HT1080 (cell line): ENCODE results near the gene CAV2. TPM values are rescaled to one million over a fixed set of nuclear protein-coding genes. Genes with fewer than 3 reads are reported as not detected.
A peak's percentile ranks its signal among the peaks of the same experiment; 100 is the strongest.

Experiments
- DNase-seq: peaks from one replicate; pipeline ENCODE4 v3.0.0-alpha.2; 2015; ENCODE audit warnings: low read depth
- total RNA-seq: library from RNA; depleted of rRNA; stranded (reverse); fragments of >200 nt; shearing (Covaris generic); gene quantifications from 2 replicates; pipeline ENCODE4 v1.2.3, GENCODE V29; 2014

The CAV2 gene
- total RNA-seq, 1 experiment from 2014 or later = 94.8 TPM

DNA sequence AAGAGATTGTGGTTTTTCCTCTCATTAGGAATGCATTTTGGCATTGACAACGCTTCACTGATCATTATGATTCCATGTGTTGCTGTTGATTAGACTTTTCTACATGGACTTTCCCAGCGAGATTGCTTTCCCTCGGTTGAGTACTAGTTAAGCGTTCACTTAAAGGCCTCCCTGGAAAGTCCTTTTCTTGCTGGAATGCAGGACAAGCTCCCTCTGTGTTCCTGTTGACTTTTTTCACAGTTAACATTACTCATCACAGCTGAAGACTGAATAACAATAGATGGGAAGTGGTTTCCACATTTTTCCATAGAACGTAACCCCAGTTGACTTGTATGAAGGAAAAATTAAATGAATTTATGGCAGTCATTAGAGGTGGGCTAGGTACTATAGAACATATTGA, 22.7 kb downstream of the CAV2 start:
- peak; percentile 92 for DNase-seq

DNA sequence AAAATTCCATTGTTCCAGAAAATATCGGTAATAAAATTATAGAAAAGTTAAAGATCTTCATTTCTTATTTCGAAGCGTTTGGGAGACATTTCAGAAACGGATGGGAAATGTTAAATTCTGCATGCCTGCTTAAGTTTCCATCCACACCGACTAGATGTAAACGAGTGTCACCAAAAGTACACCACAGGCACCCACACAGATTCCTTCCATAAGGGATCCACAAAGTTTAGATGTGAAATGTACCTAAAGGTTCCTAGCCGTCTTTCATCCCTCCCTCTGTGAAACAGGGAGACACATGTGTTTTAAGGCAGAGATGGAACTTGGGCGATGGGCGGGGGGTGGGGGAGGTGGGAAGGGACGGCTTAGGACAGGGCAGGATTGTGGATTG, 24.7 kb downstream of the CAV2 start:
- DNase-seq = no peak

DNA sequence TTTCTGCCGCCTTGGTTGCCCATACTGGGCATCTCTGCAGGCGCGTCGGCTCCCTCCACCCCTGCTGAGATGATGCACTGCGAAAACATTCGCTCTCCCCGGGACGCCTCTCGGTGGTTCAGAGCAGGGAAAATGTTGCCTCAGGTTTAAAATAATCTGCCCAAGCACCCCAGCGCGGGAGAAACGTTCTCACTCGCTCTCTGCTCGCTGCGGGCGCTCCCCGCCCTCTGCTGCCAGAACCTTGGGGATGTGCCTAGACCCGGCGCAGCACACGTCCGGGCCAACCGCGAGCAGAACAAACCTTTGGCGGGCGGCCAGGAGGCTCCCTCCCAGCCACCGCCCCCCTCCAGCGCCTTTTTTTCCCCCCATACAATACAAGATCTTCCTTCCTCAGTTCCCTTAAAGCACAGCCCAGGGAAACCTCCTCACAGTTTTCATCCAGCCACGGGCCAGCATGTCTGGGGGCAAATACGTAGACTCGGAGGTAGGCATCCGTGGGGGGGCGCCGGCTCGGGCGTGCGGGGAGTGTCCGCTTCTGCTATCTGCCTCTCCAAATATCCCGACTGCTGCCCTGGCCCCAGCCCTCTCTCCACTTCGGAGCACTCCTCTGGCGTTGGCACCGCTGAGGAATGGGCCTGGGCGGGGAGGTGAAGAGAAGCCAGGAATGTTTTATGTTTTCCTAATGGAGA, 25.2 kb downstream of the CAV2 start, which contains the start of gene CAV1:
TSS of gene CAV1 (plus strand) at position 428 of the 689 bp plus-strand sequence. CDS start at position 455, 27 bp downstream.
- peak; percentile 99 for DNase-seq

DNA sequence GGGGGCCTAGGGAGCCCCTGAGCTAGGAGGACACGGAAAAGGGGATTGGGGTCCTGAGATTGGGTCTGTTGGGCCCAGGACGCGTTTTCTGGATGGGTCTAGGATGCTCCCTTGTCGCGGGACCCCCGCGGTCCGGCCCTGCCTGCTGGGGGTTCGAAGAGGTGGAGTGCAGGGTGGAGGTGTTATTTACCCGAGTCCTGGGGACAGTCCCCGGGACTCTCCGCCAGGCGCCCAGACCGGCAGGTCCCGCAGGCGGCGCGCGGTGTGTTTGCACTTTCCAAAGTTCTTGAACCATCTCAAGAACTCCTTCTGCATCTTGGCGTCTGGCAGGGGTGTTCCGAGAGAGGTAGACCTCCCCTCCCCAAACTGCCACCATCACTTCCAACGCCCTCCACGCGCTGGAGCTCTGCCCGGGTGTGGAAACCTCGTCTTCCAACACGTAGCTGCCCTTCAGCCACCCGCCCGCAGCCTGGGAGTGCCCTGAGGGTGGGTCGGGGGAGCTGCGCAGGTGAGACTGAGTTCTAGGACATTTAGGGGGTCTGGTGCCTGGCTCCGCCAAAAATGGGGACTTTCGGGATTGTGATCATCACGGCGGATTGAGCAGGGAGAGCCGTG, 25.9 kb downstream of the CAV2 start:
- DNase-seq = peak; percentile 36

DNA sequence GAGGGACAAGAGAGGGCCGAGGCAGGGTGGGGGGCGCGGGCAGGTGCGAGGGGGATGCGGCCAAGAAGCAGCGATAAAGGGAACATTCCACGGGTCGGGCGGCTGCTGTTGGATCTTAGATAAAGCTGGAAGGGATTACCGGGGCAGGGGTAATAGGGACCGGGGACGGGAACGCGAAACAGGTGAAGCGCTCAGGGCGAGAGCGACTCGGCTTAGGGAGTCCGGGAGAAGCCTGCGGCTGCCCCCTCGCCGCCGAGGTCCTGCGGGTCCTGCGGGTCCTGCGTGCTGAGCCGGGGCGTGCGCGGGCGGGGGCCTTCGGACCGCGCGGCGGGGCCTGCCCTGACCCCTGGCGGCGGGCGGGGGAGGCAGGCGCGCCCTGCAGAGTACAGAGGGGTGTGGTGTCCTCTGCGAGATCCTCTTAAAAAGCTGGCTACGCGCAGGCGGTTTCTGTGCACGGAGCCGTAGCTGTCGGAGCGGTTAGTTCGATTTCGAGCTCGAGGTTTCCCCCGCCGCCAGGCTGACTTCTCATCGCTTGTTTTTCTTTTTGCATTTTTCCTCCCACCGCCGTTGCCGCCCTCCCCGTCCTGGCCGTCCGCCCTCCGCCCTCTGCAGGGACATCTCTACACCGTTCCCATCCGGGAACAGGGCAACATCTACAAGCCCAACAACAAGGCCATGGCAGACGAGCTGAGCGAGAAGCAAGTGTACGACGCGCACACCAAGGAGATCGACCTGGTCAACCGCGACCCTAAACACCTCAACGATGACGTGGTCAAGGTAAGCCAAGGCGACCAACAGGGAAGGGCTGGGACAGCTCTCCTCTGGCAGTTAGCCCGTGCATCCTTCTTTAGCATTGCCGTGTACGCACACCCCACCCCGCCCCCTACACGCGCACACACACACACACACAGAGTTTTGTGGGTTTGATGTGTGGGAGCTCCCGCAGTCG, 26.6 kb downstream of the CAV2 start:
- peak; percentile 83 for DNase-seq

DNA sequence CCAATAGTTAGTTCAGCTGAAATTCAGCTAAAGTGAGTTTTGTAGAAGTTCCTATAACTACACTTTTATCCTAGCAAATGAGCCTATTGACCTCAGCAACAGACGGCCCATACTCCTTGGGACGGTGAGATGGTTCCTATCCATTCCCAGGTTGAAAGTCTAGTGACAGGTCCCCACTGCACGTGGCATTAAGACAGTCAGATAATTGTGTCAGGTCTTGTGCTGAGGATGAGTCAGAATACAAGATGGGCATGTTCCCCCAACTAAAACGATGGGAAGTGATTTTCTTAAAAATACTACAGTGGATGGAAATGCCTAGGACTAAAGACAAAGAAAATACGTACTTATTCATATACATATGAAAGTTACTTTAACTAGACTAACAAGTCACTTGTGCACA, 27.4 kb downstream of the CAV2 start:
- peak; percentile 39 for DNase-seq

DNA sequence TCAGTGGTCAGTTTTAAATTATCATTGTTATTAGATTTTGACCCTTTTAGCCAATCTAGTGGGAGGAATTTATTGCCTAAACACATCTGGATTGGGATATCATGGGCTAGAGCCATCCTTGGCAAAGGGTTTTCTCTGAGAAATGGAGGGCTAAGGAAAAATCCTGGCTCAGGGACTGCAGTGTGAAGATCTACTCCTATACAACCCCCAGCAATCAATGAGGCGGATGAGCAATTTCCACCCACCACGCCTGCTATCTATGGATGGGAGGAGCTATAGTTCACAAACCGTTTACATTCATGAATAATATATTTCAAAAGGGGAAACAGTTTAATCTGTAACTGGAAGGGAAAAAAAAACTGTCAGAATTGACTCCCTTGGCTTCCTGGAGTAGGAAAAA, 28.0 kb downstream of the CAV2 start:
- peak; percentile 66 for DNase-seq

DNA sequence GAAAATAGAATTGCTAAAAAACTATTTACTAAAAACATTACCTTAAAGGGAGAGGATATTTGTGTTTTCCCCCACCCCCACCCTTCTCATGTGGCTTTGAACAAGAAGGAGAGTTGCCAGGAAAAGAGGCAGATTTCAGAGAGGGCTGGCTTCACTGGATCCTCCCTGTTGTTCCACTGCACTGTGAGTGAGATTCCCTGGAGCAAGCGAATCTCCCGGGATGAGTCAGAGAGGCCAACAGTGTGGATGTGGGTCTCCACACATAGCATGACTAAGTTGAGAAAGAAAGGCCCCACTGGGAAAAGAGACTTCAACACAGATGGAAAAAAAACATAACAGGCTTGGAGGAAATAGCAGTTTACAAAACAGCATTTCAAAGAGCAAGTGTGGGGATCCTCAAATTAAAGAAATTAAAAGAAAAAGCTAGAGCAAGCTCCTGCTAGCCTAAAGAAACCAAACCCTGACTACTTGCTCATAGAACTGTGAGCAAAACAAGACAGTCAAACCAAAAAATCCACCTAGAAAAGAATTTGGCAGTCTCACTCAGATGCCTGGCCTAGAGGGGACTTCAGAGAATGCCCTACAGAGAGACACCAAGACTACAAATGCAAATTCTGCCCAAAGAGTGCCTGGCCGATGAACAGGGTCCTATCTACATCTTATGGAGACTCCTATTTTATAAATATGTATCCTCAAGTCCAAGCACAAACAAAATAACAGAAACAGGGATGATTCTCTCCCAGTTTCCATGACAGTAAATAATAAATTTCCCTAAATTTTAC, 28.7 kb downstream of the CAV2 start:
- DNase-seq = peak; percentile 94

DNA sequence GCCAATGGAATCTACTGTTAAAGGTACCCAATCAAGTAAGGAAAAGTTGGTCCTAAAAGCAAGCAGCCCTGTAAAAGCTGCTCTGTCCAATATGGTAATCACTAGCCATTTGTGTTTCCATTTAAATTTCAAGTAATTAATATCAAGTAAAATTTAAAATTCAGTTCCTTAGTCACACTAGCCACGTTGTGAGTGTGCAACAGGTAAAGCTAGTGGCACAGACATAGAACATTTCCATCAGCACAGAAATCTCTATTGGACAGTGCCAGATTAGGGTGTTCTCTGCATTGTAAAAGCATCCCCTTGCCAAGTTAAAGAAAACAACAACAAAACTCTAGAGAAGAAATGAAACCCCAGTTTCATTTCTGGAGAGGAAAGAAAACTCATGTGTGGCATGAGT, 29.7 kb downstream of the CAV2 start:
- no peak for DNase-seq

DNA sequence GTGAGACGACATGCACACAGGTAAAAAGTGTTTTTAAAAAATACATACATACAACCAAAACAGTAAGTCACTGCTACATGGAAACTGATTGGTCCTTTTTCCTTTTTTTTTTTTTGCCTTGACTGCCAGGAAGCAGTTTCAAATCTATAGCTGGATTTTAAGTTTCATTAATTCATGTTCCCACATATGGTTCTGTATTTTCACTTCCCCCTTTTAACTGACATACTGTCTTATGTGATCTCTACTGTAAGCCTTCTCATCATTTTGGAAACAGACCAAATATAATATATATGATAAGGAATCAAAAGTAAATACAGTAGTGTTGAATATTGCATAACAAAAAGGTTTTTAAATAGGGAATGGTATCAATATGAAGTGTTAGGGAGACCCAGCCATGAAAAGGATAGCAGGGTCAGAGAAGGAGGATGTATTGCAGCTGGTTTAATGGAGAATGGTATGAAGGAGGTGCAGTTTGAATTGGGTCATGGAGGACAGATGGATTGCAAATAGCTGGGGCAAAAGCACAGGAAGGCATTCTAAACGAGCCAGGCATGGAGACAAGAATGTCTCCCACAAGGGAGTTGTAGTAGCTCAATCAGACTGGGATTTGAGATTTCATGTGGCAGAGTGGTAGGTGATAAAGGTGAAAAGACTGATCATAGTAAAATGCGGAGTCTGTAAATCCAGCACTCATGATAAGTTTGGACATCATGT, 30.7 kb downstream of the CAV2 start:
- DNase-seq = no peak

DNA sequence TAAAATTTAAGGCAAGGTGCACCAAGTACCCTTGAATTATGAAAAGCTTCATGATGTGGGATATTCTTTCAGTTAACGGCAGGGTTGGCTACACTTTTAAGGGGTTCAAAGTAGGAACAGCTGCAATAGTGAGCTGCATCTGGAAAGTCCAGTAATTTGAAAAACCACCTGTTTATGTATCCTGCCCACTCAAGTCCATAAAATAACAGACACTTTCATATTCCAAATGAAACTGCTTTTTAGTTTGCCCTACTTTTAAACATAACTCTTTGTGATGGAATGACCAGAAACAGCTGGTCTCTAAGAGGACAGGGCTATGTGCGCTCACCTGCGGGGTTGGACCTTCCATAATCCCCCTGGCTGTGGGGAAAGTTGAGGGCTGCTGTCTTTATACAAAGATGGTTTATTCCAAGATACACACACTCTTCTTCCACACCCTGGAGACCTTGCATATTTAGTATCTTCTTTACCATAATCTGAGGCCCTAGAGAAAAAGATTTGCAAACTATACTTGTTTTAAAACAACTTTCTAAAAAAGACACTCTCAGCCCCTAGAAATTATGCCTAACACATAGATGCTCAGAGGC, 32.7 kb downstream of the CAV2 start:
- no peak for DNase-seq

DNA sequence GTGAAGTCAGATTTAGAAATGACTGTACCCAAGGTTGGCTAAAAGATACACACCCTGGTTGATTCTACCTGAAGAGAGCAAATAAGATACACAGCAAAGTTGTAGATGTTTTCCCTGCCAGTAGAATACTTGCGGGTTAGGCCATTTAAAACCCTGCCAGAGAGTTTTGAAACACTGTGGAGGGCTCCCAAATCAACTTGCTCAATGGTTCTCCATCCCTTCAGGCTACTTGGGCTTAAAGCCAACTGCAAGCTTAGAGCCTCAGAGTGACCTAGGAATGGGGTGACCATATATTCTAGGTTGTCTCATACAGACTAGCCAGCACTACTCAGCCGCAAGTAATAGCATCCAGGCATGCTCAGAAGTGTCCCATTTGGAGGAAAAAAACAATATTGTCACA, 35.3 kb downstream of the CAV2 start:
- no peak for DNase-seq

DNA sequence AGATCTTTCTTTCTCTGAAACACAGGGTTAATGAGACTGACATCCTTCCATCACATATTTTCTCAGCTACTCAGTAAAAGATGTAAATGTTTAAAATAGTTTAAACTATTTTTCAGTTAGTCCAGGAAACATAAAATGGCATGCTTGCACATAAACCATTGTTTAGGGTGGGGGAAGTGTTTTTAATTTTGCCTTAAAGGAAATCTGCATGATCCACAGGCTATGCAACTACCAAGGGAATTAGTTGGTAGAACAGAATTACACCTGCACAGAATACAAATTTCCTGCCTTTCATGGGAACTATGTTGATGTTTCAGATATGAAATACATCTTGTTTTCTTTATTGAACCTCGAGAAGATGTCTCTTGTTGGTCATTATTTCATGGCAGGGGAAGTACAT, 35.9 kb downstream of the CAV2 start:
- no peak for DNase-seq

DNA sequence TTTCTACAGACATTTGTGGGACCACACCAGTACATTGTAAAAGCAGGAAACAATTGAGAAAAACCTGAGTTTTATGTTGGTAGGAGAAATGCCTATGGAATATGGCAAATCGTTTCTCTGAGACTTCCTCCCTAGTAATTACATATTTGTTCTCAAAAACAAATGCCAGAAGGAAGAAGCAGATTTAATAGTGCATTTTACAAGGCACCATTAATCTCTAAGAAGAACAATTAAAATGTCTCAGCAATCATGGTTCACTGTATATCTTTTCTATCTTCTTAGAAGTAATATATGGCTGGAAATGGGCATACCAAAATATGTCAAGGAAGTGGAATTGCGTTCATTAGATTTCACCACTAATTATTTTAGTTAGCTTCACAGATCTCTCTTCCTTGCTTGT, 38.6 kb downstream of the CAV2 start:
- no peak for DNase-seq

DNA sequence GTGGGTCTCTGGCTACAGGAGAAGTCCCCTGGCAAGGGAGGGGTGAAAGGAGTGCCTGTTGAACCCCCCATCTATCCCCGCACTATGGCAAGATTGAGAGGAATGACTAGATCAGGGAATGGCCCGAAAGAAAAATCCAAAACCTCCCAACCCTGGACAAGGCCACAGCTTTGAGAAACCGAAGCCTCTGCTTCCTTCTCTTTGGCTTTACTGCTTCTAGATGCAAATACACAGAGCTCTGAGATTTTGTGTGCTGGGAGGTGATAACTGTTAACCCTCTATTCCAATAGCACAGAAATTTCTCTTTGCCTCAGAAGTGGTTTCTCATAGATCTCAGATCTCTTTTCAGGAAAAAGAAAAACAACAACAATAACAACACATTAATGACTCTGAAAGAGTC, 40.3 kb downstream of the CAV2 start:
- DNase-seq = no peak

DNA sequence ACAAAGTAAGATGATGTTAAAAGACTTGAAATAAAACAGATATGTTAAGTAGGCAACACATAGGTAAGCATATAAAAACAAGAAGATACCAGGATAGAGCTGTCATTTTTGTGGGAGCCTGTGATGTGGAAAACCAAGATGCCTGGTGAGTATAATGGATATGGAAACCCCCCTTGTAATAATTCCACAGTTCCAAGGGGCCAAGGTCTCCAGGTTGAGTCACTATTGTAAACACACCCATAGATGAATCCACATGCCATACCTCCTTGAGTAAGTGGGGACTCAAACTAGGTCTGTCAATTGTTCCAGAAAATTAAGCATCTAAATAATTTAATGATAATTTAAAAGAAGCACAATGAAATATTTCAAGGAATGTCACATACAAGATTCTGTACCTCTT, 41.2 kb downstream of the CAV2 start:
- DNase-seq = no peak

DNA sequence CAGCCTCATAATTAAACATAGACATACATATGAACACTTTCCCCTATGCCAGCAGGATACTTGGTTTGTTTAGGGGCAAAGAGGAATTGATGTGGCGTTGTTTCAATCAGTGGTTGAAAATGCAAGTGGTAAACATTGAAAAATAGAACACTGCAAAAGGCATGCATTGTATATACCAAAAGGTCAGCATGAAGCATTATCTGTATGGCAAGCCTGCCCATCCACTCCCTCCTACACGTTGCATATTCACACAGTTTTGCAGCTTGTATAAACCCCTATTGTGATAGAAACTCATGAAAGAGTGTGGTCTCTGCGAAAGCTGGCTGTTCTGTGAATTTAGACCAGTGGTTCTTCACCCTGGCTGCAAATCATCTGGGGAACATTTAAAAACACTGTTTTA, 42.4 kb downstream of the CAV2 start:
- DNase-seq = no peak

DNA sequence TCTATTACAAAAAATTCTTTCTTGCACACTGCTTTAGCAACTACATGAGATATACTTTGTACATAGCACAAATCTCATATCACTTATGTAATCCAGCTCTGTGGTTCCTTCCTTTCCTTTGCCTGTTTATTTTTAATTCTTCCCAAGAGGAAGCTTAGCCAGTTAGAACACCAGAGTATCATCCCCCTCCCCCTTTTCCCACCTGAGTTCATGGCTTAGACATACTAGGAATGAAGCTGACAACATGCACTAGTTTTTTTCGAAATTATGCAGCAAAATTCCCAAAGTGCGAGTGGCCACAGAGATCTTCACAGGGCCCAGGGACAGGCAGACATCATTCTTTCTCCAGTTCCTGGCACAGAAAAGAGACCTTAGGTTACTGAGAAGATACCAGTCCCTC, 43.1 kb downstream of the CAV2 start:
- DNase-seq = no peak

DNA sequence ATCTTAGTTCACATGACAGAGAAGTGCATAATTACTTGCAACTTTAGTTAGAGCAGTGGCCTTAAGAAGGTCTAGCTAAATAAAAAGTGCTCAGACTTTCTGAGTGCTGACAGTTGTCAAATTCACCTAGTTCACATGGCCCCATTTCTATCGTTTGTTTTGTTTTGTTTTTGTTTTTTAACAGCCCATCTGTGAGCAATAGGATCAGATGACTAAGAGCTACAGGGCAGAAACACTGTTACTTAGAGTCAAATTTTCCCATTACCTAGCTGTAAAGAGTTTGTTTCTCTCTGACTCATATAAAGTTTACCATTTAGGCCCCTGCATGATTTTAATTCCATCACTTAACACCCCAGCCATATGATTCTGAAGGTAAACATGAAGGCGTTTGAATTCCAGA, 44.1 kb downstream of the CAV2 start:
- DNase-seq = no peak

DNA sequence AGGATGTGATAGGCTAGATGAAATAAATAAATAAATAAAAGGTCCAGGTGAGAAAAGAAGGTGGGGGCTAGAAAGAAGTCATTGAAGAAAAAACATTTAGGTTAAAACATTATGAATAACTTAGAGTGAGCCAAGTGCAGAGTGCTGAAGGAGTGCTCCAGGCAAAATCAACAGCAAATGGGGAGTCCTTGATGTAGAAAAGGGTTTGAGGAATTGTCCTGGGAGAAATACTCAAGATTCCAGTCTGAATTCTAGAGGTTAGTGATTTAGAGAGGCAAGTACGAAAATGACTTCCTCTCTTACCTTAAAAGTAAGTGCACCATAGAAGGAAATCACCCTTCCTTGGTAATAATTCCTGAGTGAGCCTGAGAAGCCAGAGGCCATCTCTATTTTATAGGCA, 44.9 kb downstream of the CAV2 start:
- DNase-seq = no peak
